Kidney tubule cell (primary cell): ENCODE results near the gene PLOD2.

Source experiments
- DNase-seq: peaks from one replicate; pipeline ENCODE4 v3.0.0-alpha.2; 2018; ENCODE audit warnings: low spot score

The PLOD2 gene

GRCh38 chr3:146037697-146038096 is 123.3 kb downstream of the PLOD2 start:
- no peak for DNase-seq

- DNase-seq = no peak
Observed at GRCh38 chr3:146036281-146036680, 124.7 kb downstream of the PLOD2 start.

- peak; percentile 17 for DNase-seq
Observed at GRCh38 chr3:146035366-146035765, 125.6 kb downstream of the PLOD2 start.

GRCh38 chr3:146033950-146034349 is 127.0 kb downstream of the PLOD2 start:
- DNase-seq = no peak

- DNase-seq = no peak
Observed at GRCh38 chr3:146026547-146026946, 134.4 kb downstream of the PLOD2 start.

GRCh38 chr3:146024260-146024659 is 136.7 kb downstream of the PLOD2 start:
- DNase-seq = no peak

- DNase-seq = no peak
Observed at GRCh38 chr3:146020969-146021368, 140.0 kb downstream of the PLOD2 start.

GRCh38 chr3:146019508-146019907 is 141.5 kb downstream of the PLOD2 start:
- no peak for DNase-seq
